Liver (tissue), 9 donors: ENCODE measurements around the gene NEK8. TPM values are rescaled to one million over a fixed set of nuclear protein-coding genes. Genes with fewer than 3 reads are reported as not detected.

Experiments
- DNase-seq: peaks from one replicate; pipeline ENCODE4 v3.0.0-alpha.2; 2017; ENCODE audit warnings: low spot score
- H3K27ac ChIP-seq, 2 donors: one replicate each; pipeline ENCODE4 v1.7.0; 2013; ENCODE audit warnings: inconsistent platforms in 2 of 2, low read length in 2 of 2, control low read depth in 1 of 2, low read depth in 1 of 2, mild to moderate bottlenecking in 1 of 2
- H3K27me3 ChIP-seq, 4 donors: one replicate each; pipeline versions ENCODE4 v1.6.1 to v1.7.0; 2013; ENCODE audit warnings: low read length in 3 of 4, inconsistent platforms in 1 of 4, mild to moderate bottlenecking in 1 of 4, moderate library complexity in 1 of 4; ENCODE audit not compliant: control insufficient read depth in 4 of 4, insufficient read depth in 4 of 4
- H3K36me3 ChIP-seq, 4 donors: one replicate each; pipeline versions ENCODE4 v1.6.1 to v1.7.0; 2013; ENCODE audit warnings: low read length in 3 of 4, mild to moderate bottlenecking in 3 of 4, low read depth in 1 of 4, moderate library complexity in 1 of 4; ENCODE audit not compliant: control insufficient read depth in 4 of 4, insufficient read depth in 3 of 4
- H3K4me1 ChIP-seq, 4 donors: one replicate each; pipeline versions ENCODE4 v1.6.1 to v1.7.0; 2013; ENCODE audit warnings: low read length in 3 of 4, mild to moderate bottlenecking in 3 of 4, moderate library complexity in 1 of 4; ENCODE audit not compliant: control insufficient read depth in 4 of 4, insufficient read depth in 4 of 4
- H3K4me3 ChIP-seq, 3 donors: one replicate each; pipeline versions ENCODE4 v1.6.1 to v1.7.0; 2013; ENCODE audit warnings: low read length in 3 of 3, control low read depth in 1 of 3, low read depth in 1 of 3, mild to moderate bottlenecking in 1 of 3
- H3K9ac ChIP-seq, 2 donors: one replicate each; pipeline ENCODE4 v1.7.0; 2013; ENCODE audit warnings: low read length in 2 of 2, mild to moderate bottlenecking in 2 of 2, moderate library complexity in 2 of 2, control low read depth in 1 of 2, low read depth in 1 of 2
- H3K9me3 ChIP-seq, 4 donors: one replicate each; pipeline versions ENCODE4 v1.6.1 to v1.7.0; 2013; ENCODE audit warnings: low read length in 3 of 4; ENCODE audit not compliant: control insufficient read depth in 4 of 4
- ATF3 ChIP-seq: IDR thresholded peaks from 2 replicates; pipeline ENCODE4 v1.6.1; 2016; ENCODE audit warnings: antibody characterized with exemption
- EGR1 ChIP-seq, 2 donors: IDR thresholded peaks; 2 replicates each; pipeline ENCODE4 v1.6.1; 2016 to 2018; ENCODE audit warnings: antibody characterized with exemption in 2 of 2, low read depth in 2 of 2
- FOXA1 ChIP-seq: IDR thresholded peaks from 2 replicates; pipeline ENCODE4 v1.6.1; 2016; ENCODE audit warnings: antibody characterized with exemption
- FOXA2 ChIP-seq: IDR thresholded peaks from 2 replicates; pipeline ENCODE4 v1.6.1; 2016; ENCODE audit warnings: antibody characterized with exemption
- GABPA ChIP-seq, 2 donors: IDR thresholded peaks in 1 of 2; conservative IDR thresholded peaks in 1 of 2; 2 replicates each; pipeline ENCODE4 v1.6.1; 2016; ENCODE audit warnings: antibody characterized with exemption in 2 of 2, mild to moderate bottlenecking in 1 of 2, moderate library complexity in 1 of 2
- HNF4A ChIP-seq, 2 donors: conservative IDR thresholded peaks; 2 replicates each; pipeline ENCODE4 v1.6.1; 2016; ENCODE audit warnings: antibody characterized with exemption in 2 of 2, mild to moderate bottlenecking in 2 of 2
- JUND ChIP-seq, 2 donors: IDR thresholded peaks; 2 replicates each; pipeline ENCODE4 v1.6.1; 2016; ENCODE audit warnings: antibody characterized with exemption in 2 of 2
- MAX ChIP-seq: IDR thresholded peaks from 2 replicates; pipeline ENCODE4 v1.6.1; 2016; ENCODE audit warnings: antibody characterized with exemption
- NR2F2 ChIP-seq: IDR thresholded peaks from 2 replicates; pipeline ENCODE4 v1.6.1; 2016; ENCODE audit warnings: antibody characterized with exemption
- REST ChIP-seq: IDR thresholded peaks from 2 replicates; pipeline ENCODE4 v1.6.1; 2016; ENCODE audit warnings: antibody characterized with exemption, mild to moderate bottlenecking
- RXRA ChIP-seq, 2 donors: IDR thresholded peaks; 2 replicates each; pipeline ENCODE4 v1.6.1; 2017 to 2018; ENCODE audit warnings: antibody characterized with exemption in 2 of 2, mild to moderate bottlenecking in 1 of 2
- TAF1 ChIP-seq: conservative IDR thresholded peaks from 2 replicates; pipeline ENCODE4 v1.6.1; 2016; ENCODE audit warnings: antibody characterized with exemption, mild to moderate bottlenecking
- YY1 ChIP-seq: IDR thresholded peaks from 2 replicates; pipeline ENCODE4 v1.6.1; 2016; ENCODE audit warnings: antibody characterized with exemption, mild to moderate bottlenecking
- WGBS: extraction: QIAGEN DNeasy Blood & Tissue Kit; methylation state at CpG from one replicate; pipeline ENCODE4 v1.1.7; 2013; 5-methylcytosine and 5-hydroxymethylcytosine counted together
- polyA plus RNA-seq, 2 donors: library from polyadenylated mRNA; stranded (reverse) in 1 of 2; unstranded in 1 of 2; fragments of 200-250 nt in 1 of 2; fragments of >200 nt in 1 of 2; fragmentation: Nextera tagmentation in 1 of 2; extraction: Ambion mirVana in 1 of 2; gene quantifications; one replicate each; pipeline versions ENCODE4 v1.2.1 to v1.2.3, GENCODE V29; 2013 to 2015
- total RNA-seq, 2 donors: library from RNA; depleted of rRNA; stranded (reverse); fragments of >200 nt; gene quantifications; one replicate each; pipeline ENCODE4 v1.2.3, GENCODE V29; 2014
- TF ChIP-seq, protein P1 (sequence below): fragments of 150-350 bp; IDR thresholded peaks from 2 replicates; pipeline ENCODE4 v1.5.1; 2017; ENCODE audit warnings: improper control_type of control experiment, low read depth, low read length; ENCODE audit not compliant: missing input control
- TF ChIP-seq, protein P2 (sequence below): IDR thresholded peaks from 2 replicates; pipeline ENCODE4 v1.6.1; 2016; ENCODE audit warnings: antibody characterized with exemption
- donor health status: healthy.
- donor health status: healthy.
- donor health status: healthy.
- donor health status: healthy.
- donor health status: healthy.

Gene NEK8
- total and polyA plus RNA-seq, 4 donors = 1.7 to 7.8 (median 4.5) TPM

GRCh38 chr17:28756049-28756804 is 27.6 kb downstream of the NEK8 start:
- peaks cover 5 to 33% (median 12%) of the 10 kb centered on the region in 4 donors for H3K36me3 ChIP-seq
- no peak overlapping the region for H3K9ac ChIP-seq
- H3K9me3 ChIP-seq = no peaks in the 10 kb centered on the region
- no peak for TF ChIP-seq FOXA2
- H3K27ac ChIP-seq = no peak overlapping the region
- whole genome bisulfite sequencing = 87% methylated on average over 5 of the region's 5 CpGs
- no peak overlapping the region for H3K4me3 ChIP-seq
- no peaks in the 10 kb centered on the region for H3K27me3 ChIP-seq
- H3K4me1 ChIP-seq = peaks cover 0 to 7% (median 2%) of the 10 kb centered on the region in 4 donors
- no peak for DNase-seq

- peaks cover 0 to 11% (median 7%) of the 10 kb centered on the region in 4 donors for H3K4me1 ChIP-seq
- WGBS = 97% methylated on average over 32 of the region's 32 CpGs
- no peak overlapping the region for H3K27ac ChIP-seq
- no peak for TF ChIP-seq FOXA2
- TF ChIP-seq NR2F2 = no peak
- no peak for TF ChIP-seq TAF1
- TF ChIP-seq FOXA1 = no peak
- no peak for TF ChIP-seq MAX
- TF ChIP-seq EGR1 (IDR thresholded peaks at IDR 0.05; ENCODE audit: low read depth in 2 of 2) = no peak
- TF ChIP-seq, protein P1, sequence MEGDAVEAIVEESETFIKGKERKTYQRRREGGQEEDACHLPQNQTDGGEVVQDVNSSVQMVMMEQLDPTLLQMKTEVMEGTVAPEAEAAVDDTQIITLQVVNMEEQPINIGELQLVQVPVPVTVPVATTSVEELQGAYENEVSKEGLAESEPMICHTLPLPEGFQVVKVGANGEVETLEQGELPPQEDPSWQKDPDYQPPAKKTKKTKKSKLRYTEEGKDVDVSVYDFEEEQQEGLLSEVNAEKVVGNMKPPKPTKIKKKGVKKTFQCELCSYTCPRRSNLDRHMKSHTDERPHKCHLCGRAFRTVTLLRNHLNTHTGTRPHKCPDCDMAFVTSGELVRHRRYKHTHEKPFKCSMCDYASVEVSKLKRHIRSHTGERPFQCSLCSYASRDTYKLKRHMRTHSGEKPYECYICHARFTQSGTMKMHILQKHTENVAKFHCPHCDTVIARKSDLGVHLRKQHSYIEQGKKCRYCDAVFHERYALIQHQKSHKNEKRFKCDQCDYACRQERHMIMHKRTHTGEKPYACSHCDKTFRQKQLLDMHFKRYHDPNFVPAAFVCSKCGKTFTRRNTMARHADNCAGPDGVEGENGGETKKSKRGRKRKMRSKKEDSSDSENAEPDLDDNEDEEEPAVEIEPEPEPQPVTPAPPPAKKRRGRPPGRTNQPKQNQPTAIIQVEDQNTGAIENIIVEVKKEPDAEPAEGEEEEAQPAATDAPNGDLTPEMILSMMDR = no peak
- no peak for TF ChIP-seq HNF4A (conservative IDR thresholded peaks at IDR 0.05)
- TF ChIP-seq ATF3 = no peak
- TF ChIP-seq YY1 = no peak
- TF ChIP-seq, protein P2, sequence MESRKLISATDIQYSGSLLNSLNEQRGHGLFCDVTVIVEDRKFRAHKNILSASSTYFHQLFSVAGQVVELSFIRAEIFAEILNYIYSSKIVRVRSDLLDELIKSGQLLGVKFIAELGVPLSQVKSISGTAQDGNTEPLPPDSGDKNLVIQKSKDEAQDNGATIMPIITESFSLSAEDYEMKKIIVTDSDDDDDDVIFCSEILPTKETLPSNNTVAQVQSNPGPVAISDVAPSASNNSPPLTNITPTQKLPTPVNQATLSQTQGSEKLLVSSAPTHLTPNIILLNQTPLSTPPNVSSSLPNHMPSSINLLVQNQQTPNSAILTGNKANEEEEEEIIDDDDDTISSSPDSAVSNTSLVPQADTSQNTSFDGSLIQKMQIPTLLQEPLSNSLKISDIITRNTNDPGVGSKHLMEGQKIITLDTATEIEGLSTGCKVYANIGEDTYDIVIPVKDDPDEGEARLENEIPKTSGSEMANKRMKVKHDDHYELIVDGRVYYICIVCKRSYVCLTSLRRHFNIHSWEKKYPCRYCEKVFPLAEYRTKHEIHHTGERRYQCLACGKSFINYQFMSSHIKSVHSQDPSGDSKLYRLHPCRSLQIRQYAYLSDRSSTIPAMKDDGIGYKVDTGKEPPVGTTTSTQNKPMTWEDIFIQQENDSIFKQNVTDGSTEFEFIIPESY = no peak
- no peak for TF ChIP-seq RXRA (IDR thresholded peaks at IDR 0.05)
- TF ChIP-seq GABPA (IDR thresholded peaks at IDR 0.05 in 1 of 2, conservative IDR thresholded peaks at IDR 0.05 in 1 of 2) = no peak
- no peak for TF ChIP-seq REST
- no peak for TF ChIP-seq JUND (IDR thresholded peaks at IDR 0.05)
- H3K4me3 ChIP-seq = no peak overlapping the region
- H3K27me3 ChIP-seq = no peaks in the 10 kb centered on the region
- H3K36me3 ChIP-seq = peaks cover 4 to 27% (median 8%) of the 10 kb centered on the region in 4 donors
- H3K9ac ChIP-seq = no peak overlapping the region
- DNase-seq = no peak
- H3K9me3 ChIP-seq = no peaks in the 10 kb centered on the region
These were observed 30.0 kb downstream of the NEK8 start for GRCh38 chr17:28758411-28759121.
